ENCODE results near the gene SERPINE2. TPM values are rescaled to one million over a fixed set of nuclear protein-coding genes. Genes with fewer than 3 reads are reported as not detected.
A peak's percentile ranks its signal among the peaks of the same experiment; 100 is the strongest.

SERPINE2 gene
- total and polyA plus RNA-seq, 7 donors = 2.1 to 20.8 (median 2.7) TPM

- no peak for ATAC-seq
- Histone ChIP-seq H3K4me1 (peaks cover 40% of the 10 kb centered on the region), H3K9me3 (no peaks in the 10 kb centered on the region), H3K27me3 (ENCODE audit: insufficient read depth in 3 of 3, low read length in 2 of 3) (no peaks in the 10 kb centered on the region), H3K27ac (peak overlapping the region; percentile 68), H3K4me3 (no peak overlapping the region), H3K36me3 (ENCODE audit: insufficient read depth in 1 of 2, low read depth in 1 of 2) (no peaks in the 10 kb centered on the region)
- TF ChIP-seq CTCF (IDR thresholded peaks at IDR 0.05) = no peak
- no peak for DNase-seq
- intact Hi-C loops (cut with DNase I) = no loop called here
- 73 to 82% (median 73%) methylated on average over 4 of the region's 4 CpGs for WGBS, 3 donors
Measured at GRCh38 chr2:223929571-223930102, 109.4 kb downstream of the SERPINE2 start.

GRCh38 chr2:223928113-223929006 is 110.7 kb downstream of the SERPINE2 start:
- Histone ChIP-seq H3K27ac (no peak overlapping the region), H3K4me3 (no peak overlapping the region), H3K4me1 (peaks cover 33% of the 10 kb centered on the region), H3K36me3 (ENCODE audit: insufficient read depth in 1 of 2, low read depth in 1 of 2) (no peaks in the 10 kb centered on the region), H3K27me3 (ENCODE audit: insufficient read depth in 3 of 3, low read length in 2 of 3) (no peaks in the 10 kb centered on the region), H3K9me3 (no peaks in the 10 kb centered on the region)
- ATAC-seq (no peak), DNase-seq (no peak)
- 70 to 81% (median 77%) methylated on average over 7 of the region's 7 CpGs for WGBS, 3 donors
- no peak for TF ChIP-seq CTCF (IDR thresholded peaks at IDR 0.05)
- intact Hi-C loops (cut with DNase I) = no loop called here

- 98 to 99% (median 98%) methylated on average over 3 of the region's 3 CpGs for WGBS, 3 donors
- DNase-seq (no peak), ATAC-seq (no peak)
- H3K27me3 ChIP-seq (ENCODE audit: insufficient read depth in 3 of 3, low read length in 2 of 3) = no peaks in the 10 kb centered on the region
- intact Hi-C loops (cut with DNase I) = no loop called here
- no peak for TF ChIP-seq CTCF (IDR thresholded peaks at IDR 0.05)
- H3K4me1 ChIP-seq = peaks cover 20% of the 10 kb centered on the region
- no peaks in the 10 kb centered on the region for H3K9me3 ChIP-seq
- H3K36me3 ChIP-seq (ENCODE audit: insufficient read depth in 1 of 2, low read depth in 1 of 2) = no peaks in the 10 kb centered on the region
- no peak overlapping the region for H3K27ac ChIP-seq
- H3K4me3 ChIP-seq = no peak overlapping the region
Measured at GRCh38 chr2:223925106-223925505, 114.0 kb downstream of the SERPINE2 start.

Other genes starting within 250 kb of the SERPINE2 start
- gene AP1S3, start 201.7 kb downstream of the SERPINE2 start, total RNA-seq = under 1 TPM in 3 of 4 donors, not detected in 1; 0.10 to 0.69 (median 0.44) TPM
- gene AP1S3, start 201.7 kb downstream of the SERPINE2 start, polyA plus RNA-seq = under 1 TPM in 2 of 3 donors, not detected in 1; 0.05 to 0.08 TPM
- 10 to 100 TPM; 11.2 to 21.8 (median 15.2) TPM for gene WDFY1, start 94.0 kb downstream of the SERPINE2 start, total RNA-seq
- gene WDFY1, start 94.0 kb downstream of the SERPINE2 start, polyA plus RNA-seq = 10 to 100 TPM in 2 of 3 donors, 1 to 10 TPM in 1; 9.7 to 21.8 (median 10.2) TPM
- gene MRPL44, start 81.8 kb downstream of the SERPINE2 start, total RNA-seq = 10 to 100 TPM; 26.4 to 37.9 (median 28.1) TPM
- gene MRPL44, start 81.8 kb downstream of the SERPINE2 start, polyA plus RNA-seq = 10 to 100 TPM; 26.3 to 48.4 (median 44.0) TPM

Data from psoas muscle (tissue), 8 donors.